Measurements from ENCODE around the gene SVOPL.

GRCh38 chr7:138657854-138658386 is 43.2 kb downstream of the SVOPL start:
- TF ChIP-seq CTCF (IDR thresholded peaks at IDR 0.05 in 8 of 11, conservative IDR thresholded peaks at IDR 0.05 in 3 of 11) (no peak), POLR2A (IDR thresholded peaks at IDR 0.05) (no peak)

Measured in spleen (tissue), 7 donors.